Inflammatory macrophage (primary cell): Measurements from ENCODE around the gene LRRC74B.
"Not testable (repeated sequence)": the region's sequence is repeated elsewhere in the genome, so short reads cannot be mapped to it uniquely, and the experiment has no call there.

Experiments
- DNase-seq, 2 donors: peaks; one replicate each; pipeline ENCODE4 v3.0.0-alpha.2; 2020 to 2022

The LRRC74B gene

DNA sequence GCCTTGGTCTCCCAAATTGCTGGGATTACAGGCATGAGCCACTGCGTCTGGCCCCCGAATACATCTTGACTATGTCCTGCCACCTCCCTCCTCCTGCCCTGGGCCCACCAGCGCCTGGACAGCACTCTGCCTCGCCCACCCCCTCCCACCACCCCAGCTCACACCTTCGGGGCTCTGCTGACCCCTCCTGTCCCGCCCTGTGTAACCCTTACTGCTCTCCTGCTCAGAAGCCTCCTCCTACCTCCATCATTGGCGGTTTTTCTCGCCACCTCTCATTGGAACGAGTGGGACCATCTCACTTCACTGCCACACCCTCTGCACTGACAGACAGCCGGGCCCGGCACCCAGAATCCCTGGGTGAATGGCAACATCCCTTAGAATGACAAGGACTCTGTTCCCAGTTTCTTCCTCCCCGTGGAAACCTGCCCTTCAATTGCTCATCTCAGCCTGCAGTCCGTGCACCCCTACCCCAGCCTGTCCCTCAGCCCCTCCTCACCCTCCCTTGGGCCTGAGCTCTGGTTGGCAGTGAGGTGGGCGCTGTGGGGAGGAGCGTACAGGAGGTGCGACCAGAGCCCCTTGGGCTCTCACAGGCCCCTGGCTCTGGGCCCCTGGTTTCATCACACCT lies 32.2 kb downstream of the LRRC74B start:
- no peak for DNase-seq

DNA sequence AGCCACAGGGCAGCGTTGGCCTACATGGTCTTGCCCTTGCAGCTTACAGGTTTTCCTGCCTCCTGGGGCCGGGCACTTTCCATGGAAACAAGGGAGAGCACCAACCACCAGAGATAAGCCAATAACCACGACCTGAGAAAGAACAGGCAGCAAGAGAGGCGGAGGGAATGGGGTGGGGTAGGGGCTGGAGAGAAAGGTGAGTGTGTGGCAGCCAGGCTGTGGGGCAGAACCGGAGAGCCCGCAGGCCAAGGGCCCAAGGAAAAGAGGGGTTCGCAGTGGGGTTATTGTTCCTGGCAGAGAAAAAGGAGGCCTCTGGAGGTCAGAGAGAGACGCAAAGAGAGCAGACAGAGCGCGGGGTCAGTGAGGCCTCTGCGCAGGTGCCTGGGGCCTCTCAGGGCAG lies 33.2 kb downstream of the LRRC74B start:
- DNase-seq, result no peak

DNA sequence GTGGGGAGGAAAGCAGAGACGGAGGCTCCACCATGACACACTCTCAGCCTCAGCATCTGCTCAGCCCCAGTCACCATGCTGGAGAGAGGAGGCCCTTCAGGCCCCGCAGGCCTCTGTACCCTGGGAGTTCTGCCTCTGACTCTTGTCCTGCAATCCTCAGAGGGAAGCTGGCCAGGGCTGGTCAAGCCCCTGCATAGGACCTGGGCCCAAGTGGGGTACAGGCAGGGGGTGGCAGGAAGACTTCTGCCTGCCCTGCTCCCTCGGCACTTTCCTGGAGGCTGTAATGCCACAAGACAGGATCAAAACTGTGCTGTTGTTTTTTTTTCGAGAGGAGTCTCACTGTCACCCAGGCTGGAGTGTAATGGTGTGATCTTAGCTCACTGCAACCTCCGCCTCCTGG lies 33.7 kb downstream of the LRRC74B start:
- DNase-seq, result no peak

DNA sequence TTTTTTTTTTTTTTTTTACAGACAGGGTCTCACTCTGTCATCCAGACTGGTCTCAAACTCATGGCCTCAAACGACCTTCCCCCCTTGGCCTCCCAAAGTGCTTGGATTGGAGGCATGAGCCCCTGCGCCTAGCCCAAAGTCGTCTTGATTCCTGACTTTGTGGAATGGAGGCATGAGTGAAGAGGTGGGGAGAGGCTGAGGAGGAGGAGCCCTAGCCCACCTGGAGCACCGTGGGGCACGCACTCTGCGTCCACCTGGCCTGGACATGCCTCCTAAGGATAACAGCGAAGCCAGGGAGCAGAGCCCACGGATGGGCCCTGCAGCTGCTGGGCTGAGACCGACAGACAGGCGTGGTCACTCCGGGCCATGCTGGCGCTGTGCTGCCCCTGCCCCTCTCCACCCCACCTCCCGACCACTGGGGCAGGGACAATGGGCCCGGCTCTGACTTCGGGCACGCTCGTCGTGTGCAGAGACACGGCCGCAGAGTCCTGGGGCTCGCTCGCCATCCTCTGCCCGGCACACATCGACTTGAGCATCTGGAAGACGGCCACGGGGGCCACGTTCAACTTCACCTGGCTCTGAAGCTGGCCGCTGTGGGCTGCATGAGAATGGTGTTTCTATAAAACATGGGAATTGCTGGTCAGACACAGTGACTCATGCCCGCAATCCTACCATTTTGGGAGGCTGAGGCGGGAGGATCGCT lies 34.8 kb downstream of the LRRC74B start:
- DNase-seq, result no peak

DNA sequence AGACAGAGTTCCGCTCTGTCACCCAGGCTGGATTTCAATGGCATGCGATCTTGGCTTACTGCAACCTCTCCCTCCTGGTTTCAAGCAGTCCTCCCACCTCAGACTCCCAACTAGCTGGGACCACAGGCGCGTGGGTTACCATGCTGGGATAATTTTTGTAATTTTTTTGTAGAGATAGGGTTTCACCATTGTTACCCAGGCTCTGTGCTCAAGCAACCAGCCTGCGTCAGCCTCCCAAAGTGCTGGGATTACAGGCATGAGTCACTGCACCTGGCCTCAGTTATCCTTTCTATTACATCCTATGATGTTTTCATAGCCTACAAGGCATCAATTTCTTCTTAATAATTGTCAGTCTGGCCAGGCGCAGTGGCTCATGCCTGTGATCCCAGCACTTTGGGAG lies 36.5 kb downstream of the LRRC74B start:
- no peak for DNase-seq

DNA sequence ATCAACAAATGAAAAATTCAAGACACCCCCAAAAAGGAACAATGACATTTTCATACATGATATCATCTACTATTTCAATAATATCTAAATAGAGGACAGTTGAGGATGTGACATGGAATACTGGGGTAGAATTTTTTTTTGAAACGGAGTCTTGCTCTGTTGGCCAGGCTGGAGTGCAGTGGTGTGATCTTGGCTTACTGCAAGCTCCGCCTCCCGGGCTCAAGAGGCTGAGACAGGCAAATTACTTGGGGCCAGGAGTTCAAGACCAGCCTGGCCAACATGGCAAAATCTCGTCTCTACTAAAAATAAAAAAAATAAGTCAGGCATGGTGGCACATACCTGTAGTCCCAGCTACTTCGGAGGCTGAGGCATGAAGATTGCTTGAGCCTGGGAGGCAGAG lies 41.4 kb downstream of the LRRC74B start:
- no peak for DNase-seq

DNA sequence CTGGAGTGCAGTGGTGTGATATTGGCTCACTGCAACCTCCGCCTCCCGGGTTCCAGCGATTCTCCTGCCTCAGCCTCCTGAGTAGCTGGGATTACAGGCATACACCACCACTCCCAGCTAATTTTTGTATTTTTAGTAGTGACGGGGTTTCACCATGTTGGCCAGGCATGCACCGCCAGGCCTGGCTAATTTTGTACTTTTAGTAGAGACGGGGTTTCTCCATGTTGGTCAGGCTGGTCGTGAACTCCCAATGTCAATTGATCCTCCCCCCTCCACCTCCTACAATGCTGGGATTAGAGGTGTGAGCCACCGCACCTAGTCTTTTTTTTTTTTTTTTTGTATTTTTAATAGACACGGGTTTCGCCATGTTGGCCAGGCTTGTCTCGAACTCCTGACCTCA lies 42.2 kb downstream of the LRRC74B start:
- DNase-seq, result not testable (repeated sequence)

DNA sequence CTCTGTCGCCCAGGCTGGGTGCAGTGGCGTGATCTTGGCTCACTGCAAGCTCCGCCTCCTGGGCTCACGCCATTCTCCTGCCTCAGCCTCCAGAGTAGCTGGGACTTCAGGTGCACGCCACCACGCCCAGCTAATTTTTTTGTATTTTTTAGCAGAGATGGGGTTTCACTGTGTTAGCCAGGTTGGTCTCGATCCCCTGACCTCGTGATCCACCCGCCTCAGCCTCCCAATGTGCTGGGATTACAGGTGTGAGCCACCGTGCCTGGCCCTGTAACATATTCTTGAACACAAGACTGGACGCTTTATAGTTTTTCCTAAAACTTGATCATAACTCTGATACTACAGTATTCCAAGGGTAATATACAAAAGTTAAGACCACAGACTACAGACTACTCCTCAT lies 45.5 kb downstream of the LRRC74B start:
- not testable (repeated sequence) for DNase-seq

DNA sequence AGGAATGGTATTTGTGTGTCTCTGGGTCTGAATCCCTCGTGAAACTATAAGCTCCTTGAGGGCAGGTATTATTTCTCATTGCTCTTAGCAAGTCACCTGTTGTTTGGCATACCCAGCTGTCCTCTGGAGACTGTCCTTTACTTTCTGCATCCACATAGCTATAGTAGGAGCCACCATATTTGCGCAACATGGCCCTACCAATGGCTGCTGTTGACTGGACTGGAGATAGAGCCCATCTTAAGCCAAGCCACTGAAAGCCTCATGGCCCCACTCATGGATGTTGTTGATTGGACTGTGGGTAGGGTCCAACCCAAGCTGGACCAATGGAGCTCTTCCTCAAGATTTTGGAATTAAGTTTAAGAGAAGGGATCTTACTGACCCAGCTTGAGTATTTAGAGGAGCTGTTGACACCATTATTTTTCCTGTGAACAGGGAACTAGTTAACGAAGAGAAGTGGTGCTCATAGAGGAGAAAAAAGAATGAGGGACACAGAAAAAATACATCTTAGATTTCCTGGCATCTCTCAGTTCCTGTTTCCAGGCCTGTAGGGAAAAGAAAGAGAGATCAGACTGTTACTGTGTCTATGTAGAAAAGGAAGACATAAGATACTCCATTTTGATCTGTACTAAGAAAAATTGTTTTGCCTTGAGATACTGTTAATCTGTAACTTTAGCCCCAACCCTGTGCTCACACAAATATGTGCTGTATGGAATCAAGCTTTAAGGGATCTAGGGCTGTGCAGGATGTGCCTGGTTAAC lies 47.2 kb downstream of the LRRC74B start:
- DNase-seq, result no peak

DNA sequence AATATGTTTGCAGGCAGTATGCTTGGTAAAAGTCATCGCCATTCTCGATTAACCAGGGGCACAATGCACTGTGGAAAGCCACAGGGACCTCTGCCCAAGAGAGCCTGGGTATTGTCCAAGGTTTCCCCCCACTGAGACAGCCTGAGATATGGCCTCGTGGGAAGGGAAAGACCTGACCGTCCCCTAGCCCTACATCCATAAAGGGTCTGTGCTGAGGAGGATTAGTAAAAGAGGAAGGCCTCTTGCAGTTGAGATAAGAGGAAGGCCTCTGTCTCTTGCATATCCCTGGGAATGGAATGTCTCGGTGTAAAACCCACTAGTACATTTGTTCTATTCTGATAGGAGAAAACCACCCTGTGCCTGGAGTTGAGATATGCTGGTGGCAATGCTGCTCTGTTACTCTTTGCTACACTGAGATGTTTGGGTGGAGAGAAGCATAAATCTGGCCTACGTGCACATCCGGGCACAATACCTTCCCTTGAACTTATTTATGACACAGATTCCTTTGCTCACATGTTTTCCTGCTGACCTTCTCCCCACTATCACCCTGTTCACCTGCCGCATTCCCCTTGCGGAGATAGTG lies 47.9 kb downstream of the LRRC74B start:
- DNase-seq, result not testable (repeated sequence)

DNA sequence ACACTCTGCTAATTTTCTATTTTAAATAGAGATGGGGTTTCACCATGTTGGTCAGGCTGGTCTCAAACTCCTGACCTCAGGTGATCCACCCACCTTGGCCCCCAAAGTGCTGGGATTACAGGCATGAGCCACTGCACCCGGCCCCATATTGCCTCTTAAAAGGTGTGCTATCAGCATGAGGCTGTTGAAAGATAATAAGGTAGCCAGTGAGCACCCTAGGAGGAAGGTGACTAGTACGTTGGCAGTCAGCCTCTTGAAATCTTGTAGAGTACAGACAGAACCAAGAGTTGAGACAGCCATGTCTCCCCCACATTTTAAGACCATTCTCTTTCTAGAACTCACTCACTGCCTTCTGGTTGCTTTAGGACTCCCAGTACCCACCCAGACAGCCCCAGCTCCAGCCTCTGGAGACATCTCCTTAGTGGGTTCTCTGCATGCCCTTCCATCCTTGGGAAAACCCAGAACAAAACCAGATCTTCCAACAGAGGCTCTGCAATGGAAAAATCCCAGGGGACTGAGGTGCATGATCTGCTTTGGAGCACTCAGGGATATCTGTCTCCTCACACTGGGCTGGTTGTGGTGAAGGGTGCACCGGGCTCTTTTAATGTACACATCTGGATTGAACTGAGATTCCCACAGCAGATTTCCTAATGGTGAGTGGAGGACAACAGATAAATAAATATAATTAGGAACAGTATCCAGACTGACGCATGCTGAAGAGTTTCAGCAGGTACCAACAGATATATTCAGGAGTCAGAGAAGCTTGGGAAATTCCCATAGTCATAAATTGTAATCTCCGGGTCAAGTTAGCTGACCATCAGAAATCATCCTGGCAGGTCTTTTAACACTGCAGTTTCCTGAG lies 49.4 kb downstream of the LRRC74B start:
- no peak for DNase-seq

DNA sequence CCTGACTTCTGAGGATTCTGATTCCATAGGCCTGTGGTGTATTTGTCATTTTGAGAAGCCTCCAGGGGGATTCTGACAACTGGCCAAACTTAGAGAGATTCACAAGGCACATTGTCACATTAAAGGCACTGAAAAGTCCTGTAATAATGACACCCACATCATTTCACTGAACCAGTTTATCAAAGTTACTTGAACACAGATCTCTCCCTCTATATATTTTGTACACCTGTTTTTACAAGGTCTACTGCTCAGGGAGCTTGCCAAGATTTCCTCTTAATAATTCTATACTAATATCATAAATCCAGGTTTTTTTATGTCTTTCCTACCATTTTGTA lies 50.0 kb downstream of the LRRC74B start:
- DNase-seq, result no peak

DNA sequence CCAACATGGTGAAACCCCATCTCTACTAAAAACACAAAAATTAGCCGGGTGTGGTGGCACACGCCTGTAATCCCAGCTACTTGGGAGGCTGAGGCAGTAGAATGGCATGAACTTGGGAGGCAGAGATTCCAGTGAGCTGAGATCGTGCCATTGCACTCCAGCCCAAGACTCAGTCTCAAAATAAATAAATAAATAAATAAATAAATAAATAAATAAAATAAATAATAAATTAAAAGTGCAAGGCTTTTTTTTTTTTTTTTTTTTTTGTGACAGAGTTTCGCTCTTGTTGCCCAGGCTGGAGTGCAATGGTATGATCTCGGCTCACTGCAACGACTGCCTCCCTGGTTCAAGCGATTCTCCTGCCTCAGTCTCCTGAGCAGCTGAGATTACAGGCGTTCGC lies 51.1 kb downstream of the LRRC74B start:
- not testable (repeated sequence) for DNase-seq

DNA sequence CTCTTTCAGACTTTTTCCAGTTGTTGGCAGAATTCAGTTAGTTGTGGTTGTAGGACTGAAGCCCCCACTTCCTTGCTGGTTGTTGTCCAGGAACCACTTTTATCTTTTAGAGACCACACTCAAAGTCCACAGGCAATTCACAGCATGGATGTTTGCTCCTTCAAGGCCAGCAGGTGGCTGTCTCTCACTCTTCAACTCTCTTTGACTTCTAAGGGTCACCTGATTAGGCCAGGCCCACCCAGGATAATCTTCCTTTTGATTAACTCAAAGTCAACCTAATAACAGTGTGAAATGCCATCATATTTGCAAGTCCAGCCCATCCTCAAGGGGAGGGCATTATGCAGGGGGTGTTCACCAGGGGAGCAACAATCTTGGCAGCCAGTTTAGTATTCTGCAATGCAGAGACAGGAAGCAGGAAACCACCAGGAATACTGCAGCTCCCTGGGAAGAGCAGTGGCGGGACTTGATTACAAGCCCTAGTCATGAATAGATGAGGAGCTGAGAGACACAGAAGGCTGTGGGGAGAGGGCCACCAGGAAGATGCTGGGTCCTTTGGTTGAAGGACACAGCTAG lies 52.4 kb downstream of the LRRC74B start:
- no peak for DNase-seq

DNA sequence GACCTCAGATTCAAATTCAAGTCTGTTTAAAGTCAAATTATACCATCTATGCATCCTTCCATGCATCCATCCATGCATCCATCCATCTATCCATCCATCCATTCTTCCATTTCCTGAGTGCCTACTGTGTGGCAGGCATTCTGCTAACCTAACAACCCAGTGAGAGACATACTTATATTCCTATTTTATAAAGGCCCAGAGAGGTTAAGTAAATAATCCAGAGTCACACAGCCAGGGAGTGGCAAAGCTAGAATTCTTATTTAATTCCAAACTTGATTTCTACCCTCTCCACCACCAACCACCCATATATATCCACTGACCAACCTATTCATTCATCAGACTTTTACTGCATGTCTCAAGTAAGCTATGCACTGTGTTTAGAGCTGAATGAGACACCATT lies 53.8 kb downstream of the LRRC74B start:
- DNase-seq, result no peak

DNA sequence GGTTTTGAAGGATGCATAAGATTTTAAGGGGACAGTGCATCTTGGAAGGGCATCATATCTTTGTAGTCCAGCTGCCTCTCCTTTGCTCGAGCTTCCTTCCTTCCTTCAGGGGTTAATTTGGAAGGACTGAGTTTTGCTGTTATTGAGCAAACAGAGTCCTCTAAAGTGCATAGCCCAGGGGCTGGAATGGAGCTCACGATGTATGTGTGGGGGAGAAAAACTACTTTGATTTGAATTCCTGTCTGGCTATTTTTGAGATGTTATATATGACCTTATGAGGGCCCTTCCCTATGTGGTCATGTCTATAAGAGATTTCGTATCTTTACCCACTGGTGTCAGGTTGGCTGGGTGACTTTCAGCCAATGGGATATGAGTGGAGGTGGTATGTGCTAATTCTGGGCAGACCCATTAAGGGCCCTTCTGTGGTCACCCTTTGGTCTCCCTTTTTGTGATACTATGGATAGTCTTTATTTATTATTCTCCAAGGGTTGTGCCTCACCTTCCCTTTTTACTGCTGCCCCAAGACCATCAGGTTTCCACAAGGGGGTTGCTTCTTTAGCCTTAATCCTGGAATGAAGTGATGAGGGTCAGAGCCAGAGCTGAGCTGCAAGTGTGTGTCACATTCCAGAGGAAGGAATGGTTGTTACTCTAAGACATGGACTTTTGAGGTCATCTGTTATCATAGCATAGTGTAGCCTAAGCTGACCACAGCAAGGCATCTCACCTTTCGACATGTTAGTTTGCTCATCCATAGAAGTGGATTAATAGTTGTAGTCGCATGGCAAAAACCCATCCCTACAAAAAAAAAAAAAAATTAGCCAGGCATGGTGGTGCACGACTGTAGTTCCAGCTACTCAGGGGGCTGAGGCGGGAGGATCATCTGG lies 54.6 kb downstream of the LRRC74B start:
- DNase-seq, result no peak

DNA sequence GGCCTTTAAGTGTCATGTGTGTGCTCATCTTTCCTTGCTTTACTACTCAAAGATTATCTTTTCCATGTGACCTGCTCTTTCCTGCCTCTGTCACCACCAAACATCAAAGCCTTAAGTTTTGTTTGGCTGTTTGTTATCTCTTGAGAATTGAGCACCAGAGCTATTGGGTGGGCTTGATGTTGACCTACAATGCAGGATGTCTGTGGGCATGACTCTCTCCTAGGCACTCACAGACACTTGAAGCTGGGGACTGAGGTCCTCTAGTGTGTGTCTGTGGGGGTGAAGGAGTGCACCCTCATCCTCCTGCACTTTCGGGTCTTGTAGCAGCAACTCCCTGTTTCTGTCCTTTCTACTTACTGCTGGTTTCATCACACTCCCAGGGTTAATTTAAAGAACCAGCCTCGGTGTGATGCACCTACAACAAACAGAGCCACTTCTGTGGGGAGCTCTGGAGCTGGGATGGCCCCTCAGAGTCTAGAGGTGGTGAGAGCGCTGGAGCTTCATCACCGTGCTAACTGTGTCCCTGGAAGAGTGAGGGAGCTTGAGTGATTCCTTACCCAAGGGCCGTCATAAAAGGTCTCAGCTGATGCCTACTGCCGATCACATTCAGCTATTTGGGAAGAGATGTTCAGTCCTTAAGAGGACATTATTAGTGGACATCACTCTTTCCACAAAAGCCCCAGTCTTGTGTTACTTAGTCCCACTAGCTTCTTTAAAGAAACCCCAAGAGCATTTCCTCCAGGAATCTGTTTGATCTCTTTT lies 56.3 kb downstream of the LRRC74B start:
- no peak for DNase-seq

DNA sequence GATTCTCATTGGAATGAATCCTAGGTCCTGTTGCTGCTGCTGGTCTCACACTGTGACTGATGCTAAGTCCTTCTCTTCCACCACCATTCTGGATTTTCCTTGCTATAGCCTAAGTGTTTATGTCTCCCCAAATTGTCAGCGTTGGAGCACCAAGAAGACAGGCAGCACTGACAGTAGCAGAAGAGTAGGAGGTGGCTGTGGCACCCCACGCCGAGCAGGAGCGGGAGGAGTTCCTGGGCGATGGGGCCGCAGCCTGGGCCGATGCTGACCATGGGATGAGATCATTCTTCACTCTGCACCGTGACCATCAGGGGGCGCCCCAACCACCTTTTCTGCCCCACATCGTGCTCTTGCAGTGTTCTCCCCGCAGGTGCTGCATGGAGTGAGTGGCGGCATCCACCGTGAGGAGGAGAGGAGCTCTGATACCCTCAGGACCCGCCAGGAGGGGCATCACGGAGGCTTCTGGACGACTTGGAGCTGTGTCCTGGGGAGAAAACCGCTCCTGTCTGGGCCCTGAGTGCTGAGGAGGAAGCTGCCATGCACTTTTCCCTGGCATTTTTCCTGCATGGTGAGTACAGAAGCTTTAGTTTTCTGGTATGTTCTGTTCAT lies 57.0 kb downstream of the LRRC74B start:
- peak; percentile 67 to 74 for DNase-seq

DNA sequence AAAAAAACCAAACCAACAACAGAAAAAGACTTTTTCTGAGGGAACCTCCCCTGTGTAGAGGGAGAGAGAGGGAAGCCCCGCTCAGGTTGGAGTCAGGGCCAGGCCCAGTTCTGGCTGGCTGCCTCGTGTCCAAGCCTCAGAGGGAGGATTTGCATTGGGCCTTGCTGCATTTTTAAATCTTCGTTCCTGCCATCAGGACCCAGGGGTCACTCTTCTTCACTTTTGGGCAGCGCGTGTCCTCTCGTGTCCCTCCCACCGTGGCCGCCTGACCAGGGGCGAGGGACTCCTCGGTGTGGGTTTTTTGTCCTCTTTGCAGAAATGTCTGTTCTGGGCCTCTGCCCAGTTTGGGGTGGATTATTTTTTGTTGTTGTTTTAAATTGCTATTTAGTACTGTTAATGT lies 57.9 kb downstream of the LRRC74B start:
- no peak for DNase-seq

DNA sequence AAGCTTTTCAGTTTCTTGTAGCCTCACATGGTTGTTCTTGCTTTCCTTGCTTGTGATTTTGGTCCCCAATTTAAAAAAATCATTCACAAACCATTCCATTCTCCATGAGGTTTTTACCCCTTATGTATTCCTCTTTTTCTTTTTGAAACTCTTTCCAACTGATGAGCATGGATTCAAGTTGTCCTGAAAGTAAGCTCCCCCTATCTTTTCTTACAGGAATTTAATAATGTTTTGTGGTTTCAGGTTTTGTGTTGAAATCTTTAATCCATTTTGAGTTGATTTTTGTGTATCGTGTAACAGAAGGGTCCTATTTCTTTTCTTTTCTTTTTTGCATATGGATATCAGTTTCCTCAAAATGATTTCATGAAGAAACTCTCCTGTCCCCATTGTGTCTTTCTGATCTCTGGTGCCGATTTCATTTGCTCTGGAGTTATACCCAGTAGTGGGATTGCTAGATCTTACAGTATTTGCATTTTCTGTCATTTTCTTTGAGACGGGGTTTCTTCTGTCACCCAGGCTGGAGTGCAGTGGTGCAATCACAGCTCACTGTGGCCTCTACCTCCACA lies 58.5 kb downstream of the LRRC74B start:
- no peak for DNase-seq
